Calu3 (cell line): Measurements from ENCODE around the gene HYI. TPM values are rescaled to one million over a fixed set of nuclear protein-coding genes. Genes with fewer than 3 reads are reported as not detected.

Experiments used
- BruUV-seq: library from RNA; stranded (reverse); fragments of 400-500 nt; replicated peaks from 2 replicates; lab custom pipeline; 2021; lab: Mats Ljungman, UMichigan
- CTCF ChIA-PET: fragments of 300-600 bp; sonication (Branson Sonifier 250); formaldehyde crosslinking; loops from one replicate; lab custom pipeline; 2022; ENCODE audit warnings: antibody characterized with exemption; lab: Charles Lee
- DNase-seq: peaks from one replicate; pipeline ENCODE4 v3.0.0; 2022
- H3K27ac Mint-ChIP-seq: one replicate; pipeline ENCODE4 v1.8.0; 2022; ENCODE audit warnings: mixed read lengths; ENCODE audit not compliant: unreplicated experiment
- H3K27me3 Mint-ChIP-seq: one replicate; pipeline ENCODE4 v1.8.0; 2022; ENCODE audit warnings: mixed read lengths; ENCODE audit not compliant: unreplicated experiment
- H3K36me3 Mint-ChIP-seq: one replicate; pipeline ENCODE4 v1.8.0; 2022; ENCODE audit warnings: mild to moderate bottlenecking, moderate library complexity, mixed read lengths; ENCODE audit not compliant: insufficient read depth, unreplicated experiment
- H3K4me1 Mint-ChIP-seq: one replicate; pipeline ENCODE4 v1.8.0; 2022; ENCODE audit warnings: mild to moderate bottlenecking, low read depth, mixed read lengths; ENCODE audit not compliant: unreplicated experiment
- H3K4me3 Mint-ChIP-seq: one replicate; pipeline ENCODE4 v1.8.0; 2022; ENCODE audit warnings: mild to moderate bottlenecking, low read depth, moderate library complexity, mixed read lengths; ENCODE audit not compliant: unreplicated experiment
- H3K9me3 Mint-ChIP-seq: one replicate; pipeline ENCODE4 v1.8.0; 2022; ENCODE audit warnings: low read depth, mixed read lengths; ENCODE audit not compliant: unreplicated experiment
- CTCF ChIP-seq: fragments of 200-600 bp; IDR thresholded peaks from one replicate; pipeline ENCODE4 v1.8.0; 2022; ENCODE audit warnings: antibody characterized with exemption; ENCODE audit not compliant: unreplicated experiment
- intact Hi-C: fragments of 100-400 bp; cut with micrococcal nuclease; formaldehyde crosslinking; loops from one replicate; pipeline ENCODE4 v1.10.0; 2022; ENCODE audit not compliant: unreplicated experiment
- total RNA-seq: library from RNA; stranded (reverse); gene quantifications from 2 replicates; pipeline ENCODE4 v1.2.3, GENCODE V29; 2022

The HYI gene
- total RNA-seq, 1 experiment from 2014 or later = 67.4 TPM

GRCh38 chr1:43445606-43446387 lies 7.9 kb downstream of the HYI start:
- no peak for TF ChIP-seq CTCF
- intact Hi-C loops = no loop called here
- H3K4me1 Mint-ChIP-seq = peaks cover 17% of the 10 kb centered on the region
- no peak overlapping the region for H3K4me3 Mint-ChIP-seq
- peaks cover 76% of the 10 kb centered on the region for H3K36me3 Mint-ChIP-seq
- no peak for DNase-seq
- H3K27me3 Mint-ChIP-seq = no peaks in the 10 kb centered on the region
- CTCF ChIA-PET = no interaction called here
- H3K27ac Mint-ChIP-seq = peak overlapping the region; percentile 4
- no TSS peak for BruUV-seq
- H3K9me3 Mint-ChIP-seq = no peaks in the 10 kb centered on the region

GRCh38 chr1:43444836-43445235 lies 8.9 kb downstream of the HYI start:
- Mint-ChIP-seq H3K4me3 (no peak overlapping the region), H3K27ac (peak overlapping the region; percentile 73), H3K4me1 (peaks cover 17% of the 10 kb centered on the region), H3K9me3 (no peaks in the 10 kb centered on the region), H3K27me3 (no peaks in the 10 kb centered on the region), H3K36me3 (peaks cover 76% of the 10 kb centered on the region)
- CTCF ChIA-PET = no interaction called here
- no peak for TF ChIP-seq CTCF
- intact Hi-C loops = no loop called here
- DNase-seq = no peak
- BruUV-seq = no TSS peak

GRCh38 chr1:43444151-43444828 lies 9.4 kb downstream of the HYI start:
- peaks cover 17% of the 10 kb centered on the region for H3K4me1 Mint-ChIP-seq
- no peak for DNase-seq
- H3K4me3 Mint-ChIP-seq = no peak overlapping the region
- H3K36me3 Mint-ChIP-seq = peaks cover 72% of the 10 kb centered on the region
- H3K27me3 Mint-ChIP-seq = no peaks in the 10 kb centered on the region
- CTCF ChIA-PET = interaction anchor here (1.7 kb wide), 1 partner anchor 10 kb away, joined by 4 read pairs; no protein-coding TSS in a partner anchor
- TF ChIP-seq CTCF = no peak
- no peaks in the 10 kb centered on the region for H3K9me3 Mint-ChIP-seq
- intact Hi-C loops = no loop called here
- no TSS peak for BruUV-seq
- H3K27ac Mint-ChIP-seq = peak overlapping the region; percentile 73

- peaks cover 17% of the 10 kb centered on the region for H3K4me1 Mint-ChIP-seq
- DNase-seq = no peak
- CTCF ChIA-PET = interaction anchor here (1.7 kb wide), 1 partner anchor 11 kb away, joined by 4 read pairs; no protein-coding TSS in a partner anchor
- H3K27me3 Mint-ChIP-seq = no peaks in the 10 kb centered on the region
- no peaks in the 10 kb centered on the region for H3K9me3 Mint-ChIP-seq
- no TSS peak for BruUV-seq
- TF ChIP-seq CTCF = no peak
- peaks cover 68% of the 10 kb centered on the region for H3K36me3 Mint-ChIP-seq
- no peak overlapping the region for H3K4me3 Mint-ChIP-seq
- intact Hi-C loops = no loop called here
- no peak overlapping the region for H3K27ac Mint-ChIP-seq
Measured at GRCh38 chr1:43443197-43443946, 10.4 kb downstream of the HYI start.
